Bronchial epithelial cell (primary cell): Measurements from ENCODE around the gene KRT15. TPM values are rescaled to one million over a fixed set of nuclear protein-coding genes. Genes with fewer than 3 reads are reported as not detected.
A peak's percentile ranks its signal among the peaks of the same experiment; 100 is the strongest.

Experiments used
- DNase-seq: peaks from one replicate; pipeline ENCODE4 v3.0.0-alpha.2; 2010; ENCODE audit warnings: low read depth
- FAIRE-seq: peaks from 2 replicates; lab custom pipeline; 2011; peaks lifted over from hg19 to GRCh38; lab: Jason Lieb, UNC
- H3K27me3 ChIP-seq: 2 replicates; pipeline ENCODE4 v1.5.1; 2011; ENCODE audit warnings: low read length; ENCODE audit not compliant: control insufficient read depth, insufficient read depth
- H3K36me3 ChIP-seq: 2 replicates; pipeline ENCODE4 v1.5.1; 2011; ENCODE audit warnings: low read length; ENCODE audit not compliant: control insufficient read depth, insufficient read depth
- H3K4me3 ChIP-seq: 2 replicates; pipeline ENCODE4 v1.5.1; 2011; ENCODE audit warnings: mild to moderate bottlenecking, low read depth, low read length, control low read depth
- CTCF ChIP-seq: IDR thresholded peaks from 2 replicates; pipeline ENCODE4 v1.5.1; 2011; ENCODE audit warnings: mild to moderate bottlenecking, moderate library complexity, low read length, control low read depth, inconsistent platforms; ENCODE audit not compliant: insufficient read depth, severe bottlenecking
- total RNA-seq: library from RNA; depleted of rRNA; stranded (reverse); fragments of >200 nt; gene quantifications from 2 replicates; pipeline ENCODE4 v1.2.1, GENCODE V29; 2014

Gene KRT15
- total RNA-seq, 1 donor from 2014 or later: 67.9 TPM

GRCh38 chr17:41523225-41523593, 4.5 kb upstream of the KRT15 start:
- Histone ChIP-seq H3K36me3 (peaks cover 17% of the 10 kb centered on the region), H3K4me3 (no peak overlapping the region), H3K27me3 (no peaks in the 10 kb centered on the region)
- FAIRE-seq (no peak), DNase-seq (no peak)
- TF ChIP-seq CTCF: no peak

GRCh38 chr17:41522301-41523224, 3.9 kb upstream of the KRT15 start:
- peak; percentile 90 for DNase-seq
- FAIRE-seq: no peak
- TF ChIP-seq CTCF: no peak
- no peak overlapping the region for H3K4me3 ChIP-seq
- no peaks in the 10 kb centered on the region for H3K27me3 ChIP-seq
- H3K36me3 ChIP-seq: peaks cover 16% of the 10 kb centered on the region

- FAIRE-seq: peak; percentile 98
- Histone ChIP-seq H3K36me3 (peaks cover 13% of the 10 kb centered on the region), H3K27me3 (no peaks in the 10 kb centered on the region), H3K4me3 (no peak overlapping the region)
- DNase-seq: peak; percentile 96
- no peak for TF ChIP-seq CTCF
Observed at GRCh38 chr17:41521574-41522261, 3.0 kb upstream of the KRT15 start.

GRCh38 chr17:41520821-41521521, 2.3 kb upstream of the KRT15 start:
- DNase-seq (no peak), FAIRE-seq (no peak)
- TF ChIP-seq CTCF: no peak
- Histone ChIP-seq H3K27me3 (no peaks in the 10 kb centered on the region), H3K4me3 (no peak overlapping the region), H3K36me3 (peaks cover 19% of the 10 kb centered on the region)

- H3K4me3 ChIP-seq: no peak overlapping the region
- FAIRE-seq (no peak), DNase-seq (peak; percentile 87)
- TF ChIP-seq CTCF: no peak
- H3K36me3 ChIP-seq: peaks cover 22% of the 10 kb centered on the region
- H3K27me3 ChIP-seq: no peaks in the 10 kb centered on the region
Observed at GRCh38 chr17:41519501-41520224, 973 bp upstream of the KRT15 start.
